Activated CD4-positive, CD25-positive, alpha-beta regulatory T cell treated with anti-CD3 and anti-CD28 coated beads, Interleukin-2, amount 50 U/mL, for 24 hours (primary cell): ENCODE measurements around the gene GET3.

Experiments
- ATAC-seq, 2 donors: fragments of 150-1000 bp; cut with Tn5 transposase; one replicate each; pipeline ENCODE4 v1.10.0; 2021; ENCODE audit warnings: mild to moderate bottlenecking in 1 of 2, moderate library complexity in 1 of 2

Gene GET3

GRCh38 chr19:12754465-12755196 lies 17.3 kb downstream of the GET3 start:
- ATAC-seq: no peak

- no peak for ATAC-seq
Measured at GRCh38 chr19:12756150-12756883, 19.0 kb downstream of the GET3 start.

- ATAC-seq: peak; percentile 75 to 78
Measured at GRCh38 chr19:12757544-12758274, 20.4 kb downstream of the GET3 start.

- no peak for ATAC-seq
Measured at GRCh38 chr19:12759686-12760085, 22.4 kb downstream of the GET3 start.

- ATAC-seq: no peak
Measured at GRCh38 chr19:12763100-12763499, 25.8 kb downstream of the GET3 start.

- ATAC-seq: no peak
Measured at GRCh38 chr19:12764698-12765097, 27.4 kb downstream of the GET3 start.

- peak in 1 of 2 donors; percentile 55 for ATAC-seq
Measured at GRCh38 chr19:12766051-12766521, 28.8 kb downstream of the GET3 start.

GRCh38 chr19:12767150-12767549 lies 29.9 kb downstream of the GET3 start:
- no peak for ATAC-seq

GRCh38 chr19:12767666-12768065 lies 30.4 kb downstream of the GET3 start:
- ATAC-seq: no peak

- peak; percentile 85 to 90 for ATAC-seq
Measured at GRCh38 chr19:12769689-12770088, 32.4 kb downstream of the GET3 start.

GRCh38 chr19:12770922-12771321 lies 33.6 kb downstream of the GET3 start:
- no peak for ATAC-seq

GRCh38 chr19:12772323-12772722 lies 35.0 kb downstream of the GET3 start:
- ATAC-seq: no peak

GRCh38 chr19:12773571-12773970 lies 36.3 kb downstream of the GET3 start:
- ATAC-seq: no peak

- ATAC-seq: no peak
Measured at GRCh38 chr19:12774588-12775555, 37.6 kb downstream of the GET3 start, which contains the start of gene HOOK2. TSS of gene HOOK2 (minus strand) at chr19:12775552. CDS start at chr19:12775449, 103 bp downstream.

GRCh38 chr19:12777217-12778016 lies 40.1 kb downstream of the GET3 start:
- peak; percentile 34 for ATAC-seq

- ATAC-seq: no peak
Measured at GRCh38 chr19:12778017-12778904, 41.0 kb downstream of the GET3 start.

- ATAC-seq: no peak
Measured at GRCh38 chr19:12778905-12779161, 41.5 kb downstream of the GET3 start.

GRCh38 chr19:12779162-12779993 lies 42.1 kb downstream of the GET3 start:
- no peak for ATAC-seq

GRCh38 chr19:12782174-12782423 lies 44.8 kb downstream of the GET3 start:
- peak in 1 of 2 donors; percentile 6 for ATAC-seq
